ENCODE data around the gene CFAP300. TPM values are rescaled to one million over a fixed set of nuclear protein-coding genes. Genes with fewer than 3 reads are reported as not detected.

The CFAP300 gene
- polyA plus RNA-seq, 2 of the 4 experiments (the other 2 are of a cell fraction): 8.2 to 17.1 TPM

DNA sequence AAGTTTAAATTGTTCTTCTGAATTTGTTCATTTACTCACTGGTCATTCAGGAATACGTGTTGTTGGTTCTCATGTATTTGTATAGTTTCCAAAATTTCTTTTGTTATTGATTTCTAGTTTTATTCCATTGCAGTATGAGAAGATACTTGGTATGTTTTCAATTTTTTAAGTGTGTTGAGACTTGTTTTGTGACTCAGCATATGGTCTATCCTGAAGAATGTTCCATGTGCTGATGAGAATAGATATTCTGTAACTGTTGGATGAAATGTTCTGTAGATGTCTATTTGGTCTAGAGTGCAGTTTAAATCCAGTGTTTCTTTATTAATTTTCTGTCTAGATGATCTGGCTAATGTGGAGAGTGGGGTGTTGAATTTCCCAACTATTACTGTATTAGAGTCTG is 23.5 kb downstream of the CFAP300 start:
- no peak for FAIRE-seq
- Histone ChIP-seq H3K4me3 (no peak overlapping the region), H3K27ac (no peak overlapping the region), H3K4me1 (no peaks in the 10 kb centered on the region), H3K4me2 (no peak overlapping the region), H3K9me3 (peaks cover 20% of the 10 kb centered on the region)
- CTCF ChIA-PET: no interaction called here
- DNase-seq (ENCODE audit: low read depth in 1 of 2, low spot score in 1 of 2): no peak
- 54% methylated on average over 1 of the region's 1 CpG for WGBS (ENCODE audit: missing lambda C conversion rate)
- no peak for ATAC-seq
- TF ChIP-seq ZFP36 (IDR thresholded peaks at IDR 0.05; ENCODE audit: borderline replicate concordance, partially characterized antibody): no peak
- TF ChIP-seq, protein P1, sequence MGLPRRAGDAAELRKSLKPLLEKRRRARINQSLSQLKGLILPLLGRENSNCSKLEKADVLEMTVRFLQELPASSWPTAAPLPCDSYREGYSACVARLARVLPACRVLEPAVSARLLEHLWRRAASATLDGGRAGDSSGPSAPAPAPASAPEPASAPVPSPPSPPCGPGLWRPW (IDR thresholded peaks at IDR 0.05): no peak
- TF ChIP-seq FOSL2 (IDR thresholded peaks at IDR 0.05): no peak
- TF ChIP-seq FOSL2 (CRISPR knock-in tag; IDR thresholded peaks at IDR 0.05): no peak
- no peak for TF ChIP-seq FOSB (CRISPR knock-in tag; IDR thresholded peaks at IDR 0.05)
- POLR2A ChIA-PET: no interaction called here

DNA sequence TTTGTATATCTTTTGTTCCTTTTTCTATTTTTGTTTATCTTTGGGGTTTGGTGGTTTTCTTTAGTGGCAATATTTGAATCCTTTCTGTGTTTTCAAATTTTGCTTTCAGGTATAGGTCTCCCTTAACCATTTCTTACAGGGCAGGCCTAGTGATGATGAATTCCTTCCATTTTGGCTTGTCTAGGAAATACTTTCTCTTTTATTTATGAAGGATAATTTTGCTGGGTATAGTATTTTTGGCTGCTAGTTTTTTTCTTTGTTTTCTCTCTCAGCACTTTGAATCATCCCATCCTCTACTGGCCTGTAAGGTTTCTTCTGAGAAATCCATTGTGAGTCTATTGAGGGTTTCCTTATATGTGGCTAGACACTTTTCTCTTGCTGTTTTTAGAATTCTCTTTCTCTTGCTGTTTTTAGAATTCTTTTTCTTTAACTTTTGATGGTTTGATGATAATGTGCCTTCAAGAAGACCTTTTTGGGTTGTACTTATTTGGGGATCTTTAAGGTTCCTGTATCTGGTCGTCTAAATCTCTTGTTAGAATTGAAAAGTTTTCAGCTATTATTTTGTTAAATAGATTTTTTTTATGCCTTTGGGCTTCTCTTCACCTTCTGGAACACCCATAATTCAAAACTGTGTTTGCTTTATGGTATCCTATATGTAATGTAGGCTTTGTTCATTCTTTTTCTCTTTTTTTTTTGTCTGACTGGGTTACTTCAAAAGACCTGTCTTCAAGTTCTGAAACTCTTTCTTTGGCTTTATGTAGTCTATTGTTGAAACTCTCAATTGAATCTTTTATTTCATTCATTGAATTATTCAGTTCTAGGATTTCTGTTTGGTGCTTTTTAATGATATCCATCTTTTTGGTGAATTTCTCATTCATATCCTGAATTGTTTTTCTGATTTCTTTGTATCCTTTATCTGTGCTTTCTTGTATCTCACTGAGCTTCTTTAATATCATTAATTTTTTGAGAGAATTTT is 24.5 kb downstream of the CFAP300 start:
- DNase-seq (ENCODE audit: low read depth in 1 of 2, low spot score in 1 of 2) (no peak), FAIRE-seq (no peak), ATAC-seq (no peak)
- ChIA-PET POLR2A (no interaction called here), CTCF (interaction anchor here (0.9 kb wide), 1 partner anchor 210 kb away, joined by 3 read pairs; no protein-coding TSS in a partner anchor)
- Histone ChIP-seq H3K27ac (no peak overlapping the region), H3K4me3 (no peak overlapping the region), H3K4me1 (no peaks in the 10 kb centered on the region), H3K4me2 (no peak overlapping the region), H3K9me3 (peaks cover 20% of the 10 kb centered on the region)
- TF ChIP-seq, protein P2, sequence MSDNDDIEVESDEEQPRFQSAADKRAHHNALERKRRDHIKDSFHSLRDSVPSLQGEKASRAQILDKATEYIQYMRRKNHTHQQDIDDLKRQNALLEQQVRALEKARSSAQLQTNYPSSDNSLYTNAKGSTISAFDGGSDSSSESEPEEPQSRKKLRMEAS (IDR thresholded peaks at IDR 0.05): no peak
- no peak for TF ChIP-seq NFE2L2 (conservative IDR thresholded peaks at IDR 0.05; ENCODE audit: low read length)
- TF ChIP-seq FOXS1 (CRISPR knock-in tag; IDR thresholded peaks at IDR 0.05): no peak
- TF ChIP-seq RAD21 (conservative IDR thresholded peaks at IDR 0.05 in 1 of 2, IDR thresholded peaks at IDR 0.05 in 1 of 2): no peak
- no peak for TF ChIP-seq HOXB13 (CRISPR knock-in tag; IDR thresholded peaks at IDR 0.05; ENCODE audit: low read depth)
- no peak for TF ChIP-seq CBX8 (IDR thresholded peaks at IDR 0.05)
- no peak for TF ChIP-seq HOXB5 (CRISPR knock-in tag; IDR thresholded peaks at IDR 0.05)
- no peak for TF ChIP-seq MAFK (IDR thresholded peaks at IDR 0.05; ENCODE audit: partially characterized antibody)
- TF ChIP-seq RNF2 (IDR thresholded peaks at IDR 0.05; ENCODE audit: borderline replicate concordance, low read depth): no peak
- TF ChIP-seq JUN (IDR thresholded peaks at IDR 0.05): no peak
- TF ChIP-seq CHD2 (IDR thresholded peaks at IDR 0.05; ENCODE audit: low read length, partially characterized antibody): no peak
- TF ChIP-seq HEYL (CRISPR knock-in tag; IDR thresholded peaks at IDR 0.05): no peak
- TF ChIP-seq HDAC2 (IDR thresholded peaks at IDR 0.05): no peak
- 41% methylated on average over 1 of the region's 1 CpG for WGBS (ENCODE audit: missing lambda C conversion rate)

DNA sequence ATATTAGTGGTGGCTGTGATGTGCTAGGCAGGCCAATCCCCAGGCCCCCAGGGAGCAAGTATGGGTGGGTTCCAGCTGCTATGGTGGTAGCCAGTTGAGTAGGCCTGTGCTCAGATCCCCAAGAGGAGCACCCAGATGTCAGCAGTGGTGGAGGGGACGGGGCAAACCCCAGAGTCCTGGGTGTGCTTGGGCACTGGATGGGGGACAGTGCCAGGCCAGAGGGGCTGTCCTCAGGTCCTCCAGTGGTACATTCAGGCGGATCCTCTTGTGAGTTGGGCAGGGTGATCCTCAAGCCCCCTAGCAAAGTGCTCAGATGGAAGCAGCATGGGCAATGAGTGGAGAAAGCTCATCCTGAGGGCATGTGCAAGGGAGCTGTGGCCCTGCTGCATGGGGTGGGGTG is 26.0 kb downstream of the CFAP300 start:
- peaks cover 20% of the 10 kb centered on the region for H3K9me3 ChIP-seq
- WGBS (ENCODE audit: missing lambda C conversion rate): 86% methylated on average over 1 of the region's 2 CpGs
- H3K4me1 ChIP-seq: no peaks in the 10 kb centered on the region
- no peak overlapping the region for H3K27ac ChIP-seq
- no peak for ATAC-seq
- DNase-seq (ENCODE audit: low read depth in 1 of 2, low spot score in 1 of 2): no peak
- FAIRE-seq: no peak
- H3K4me3 ChIP-seq: no peak overlapping the region
- ChIA-PET POLR2A (no interaction called here), CTCF (no interaction called here)
- H3K4me2 ChIP-seq: no peak overlapping the region
- TF ChIP-seq HEYL (CRISPR knock-in tag; IDR thresholded peaks at IDR 0.05) (no peak), PHF8 (IDR thresholded peaks at IDR 0.05; ENCODE audit: borderline replicate concordance, low read depth) (no peak), FOSB (CRISPR knock-in tag; IDR thresholded peaks at IDR 0.05) (no peak), RCOR1 (IDR thresholded peaks at IDR 0.05; ENCODE audit: low read depth, low read length) (no peak), CBX2 (IDR thresholded peaks at IDR 0.05; ENCODE audit: borderline replicate concordance, low read depth) (no peak), RNF2 (IDR thresholded peaks at IDR 0.05; ENCODE audit: borderline replicate concordance, low read depth) (no peak), RARB (CRISPR knock-in tag; IDR thresholded peaks at IDR 0.05) (no peak), FOXS1 (CRISPR knock-in tag; IDR thresholded peaks at IDR 0.05) (no peak), NFE2L2 (conservative IDR thresholded peaks at IDR 0.05; ENCODE audit: low read length) (no peak)
- TF ChIP-seq, protein P2 (IDR thresholded peaks at IDR 0.05): no peak
- TF ChIP-seq, protein P3, sequence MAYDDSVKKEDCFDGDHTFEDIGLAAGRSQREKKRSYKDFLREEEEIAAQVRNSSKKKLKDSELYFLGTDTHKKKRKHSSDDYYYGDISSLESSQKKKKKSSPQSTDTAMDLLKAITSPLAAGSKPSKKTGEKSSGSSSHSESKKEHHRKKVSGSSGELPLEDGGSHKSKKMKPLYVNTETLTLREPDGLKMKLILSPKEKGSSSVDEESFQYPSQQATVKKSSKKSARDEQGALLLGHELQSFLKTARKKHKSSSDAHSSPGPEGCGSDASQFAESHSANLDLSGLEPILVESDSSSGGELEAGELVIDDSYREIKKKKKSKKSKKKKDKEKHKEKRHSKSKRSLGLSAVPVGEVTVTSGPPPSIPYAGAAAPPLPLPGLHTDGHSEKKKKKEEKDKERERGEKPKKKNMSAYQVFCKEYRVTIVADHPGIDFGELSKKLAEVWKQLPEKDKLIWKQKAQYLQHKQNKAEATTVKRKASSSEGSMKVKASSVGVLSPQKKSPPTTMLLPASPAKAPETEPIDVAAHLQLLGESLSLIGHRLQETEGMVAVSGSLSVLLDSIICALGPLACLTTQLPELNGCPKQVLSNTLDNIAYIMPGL (CRISPR knock-in tag; IDR thresholded peaks at IDR 0.05; ENCODE audit: borderline replicate concordance): no peak
- TF ChIP-seq, protein P4, sequence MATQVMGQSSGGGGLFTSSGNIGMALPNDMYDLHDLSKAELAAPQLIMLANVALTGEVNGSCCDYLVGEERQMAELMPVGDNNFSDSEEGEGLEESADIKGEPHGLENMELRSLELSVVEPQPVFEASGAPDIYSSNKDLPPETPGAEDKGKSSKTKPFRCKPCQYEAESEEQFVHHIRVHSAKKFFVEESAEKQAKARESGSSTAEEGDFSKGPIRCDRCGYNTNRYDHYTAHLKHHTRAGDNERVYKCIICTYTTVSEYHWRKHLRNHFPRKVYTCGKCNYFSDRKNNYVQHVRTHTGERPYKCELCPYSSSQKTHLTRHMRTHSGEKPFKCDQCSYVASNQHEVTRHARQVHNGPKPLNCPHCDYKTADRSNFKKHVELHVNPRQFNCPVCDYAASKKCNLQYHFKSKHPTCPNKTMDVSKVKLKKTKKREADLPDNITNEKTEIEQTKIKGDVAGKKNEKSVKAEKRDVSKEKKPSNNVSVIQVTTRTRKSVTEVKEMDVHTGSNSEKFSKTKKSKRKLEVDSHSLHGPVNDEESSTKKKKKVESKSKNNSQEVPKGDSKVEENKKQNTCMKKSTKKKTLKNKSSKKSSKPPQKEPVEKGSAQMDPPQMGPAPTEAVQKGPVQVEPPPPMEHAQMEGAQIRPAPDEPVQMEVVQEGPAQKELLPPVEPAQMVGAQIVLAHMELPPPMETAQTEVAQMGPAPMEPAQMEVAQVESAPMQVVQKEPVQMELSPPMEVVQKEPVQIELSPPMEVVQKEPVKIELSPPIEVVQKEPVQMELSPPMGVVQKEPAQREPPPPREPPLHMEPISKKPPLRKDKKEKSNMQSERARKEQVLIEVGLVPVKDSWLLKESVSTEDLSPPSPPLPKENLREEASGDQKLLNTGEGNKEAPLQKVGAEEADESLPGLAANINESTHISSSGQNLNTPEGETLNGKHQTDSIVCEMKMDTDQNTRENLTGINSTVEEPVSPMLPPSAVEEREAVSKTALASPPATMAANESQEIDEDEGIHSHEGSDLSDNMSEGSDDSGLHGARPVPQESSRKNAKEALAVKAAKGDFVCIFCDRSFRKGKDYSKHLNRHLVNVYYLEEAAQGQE (IDR thresholded peaks at IDR 0.05): no peak
- TF ChIP-seq, protein P5, sequence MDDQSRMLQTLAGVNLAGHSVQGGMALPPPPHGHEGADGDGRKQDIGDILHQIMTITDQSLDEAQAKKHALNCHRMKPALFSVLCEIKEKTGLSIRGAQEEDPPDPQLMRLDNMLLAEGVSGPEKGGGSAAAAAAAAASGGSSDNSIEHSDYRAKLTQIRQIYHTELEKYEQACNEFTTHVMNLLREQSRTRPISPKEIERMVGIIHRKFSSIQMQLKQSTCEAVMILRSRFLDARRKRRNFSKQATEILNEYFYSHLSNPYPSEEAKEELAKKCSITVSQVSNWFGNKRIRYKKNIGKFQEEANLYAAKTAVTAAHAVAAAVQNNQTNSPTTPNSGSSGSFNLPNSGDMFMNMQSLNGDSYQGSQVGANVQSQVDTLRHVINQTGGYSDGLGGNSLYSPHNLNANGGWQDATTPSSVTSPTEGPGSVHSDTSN (IDR thresholded peaks at IDR 0.05): no peak

Measured in A549 (cell line).